HUES6 (cell line): Measurements from ENCODE around the gene PEAK1.

ENCODE experiments used
- H3K27ac ChIP-seq: 2 replicates; pipeline ENCODE4 v1.7.0; 2013; ENCODE audit warnings: low read depth, mild to moderate bottlenecking, low read length, inconsistent platforms
- H3K27me3 ChIP-seq: 2 replicates; pipeline ENCODE4 v1.6.1; 2013; ENCODE audit warnings: low read length; ENCODE audit not compliant: control insufficient read depth, insufficient read depth
- H3K36me3 ChIP-seq: 2 replicates; pipeline ENCODE4 v1.6.1; 2013; ENCODE audit warnings: low read length; ENCODE audit not compliant: control insufficient read depth, insufficient read depth
- H3K4me1 ChIP-seq: 2 replicates; pipeline ENCODE4 v1.6.1; 2013; ENCODE audit warnings: low read length; ENCODE audit not compliant: control insufficient read depth, insufficient read depth
- H3K4me3 ChIP-seq: 2 replicates; pipeline ENCODE4 v1.5.1; 2013; ENCODE audit warnings: low read depth, low read length
- H3K9ac ChIP-seq: one replicate; pipeline ENCODE4 v1.6.1; 2013; ENCODE audit warnings: mild to moderate bottlenecking, low read length
- H3K9me3 ChIP-seq: 2 replicates; pipeline ENCODE4 v1.6.1; 2013; ENCODE audit warnings: low read depth, low read length; ENCODE audit not compliant: control insufficient read depth, insufficient read depth

PEAK1 gene

GRCh38 chr15:77104155-77104554 lies 315.7 kb downstream of the PEAK1 start:
- Histone ChIP-seq H3K4me3 (no peak overlapping the region), H3K27ac (no peak overlapping the region), H3K4me1 (0 out of 2 replicates have a peak, but pooled peaks cover 3% of the 10 kb centered on the region), H3K9ac (no peak overlapping the region), H3K36me3 (no peaks in the 10 kb centered on the region), H3K9me3 (no peaks in the 10 kb centered on the region), H3K27me3 (no peaks in the 10 kb centered on the region)

DNA sequence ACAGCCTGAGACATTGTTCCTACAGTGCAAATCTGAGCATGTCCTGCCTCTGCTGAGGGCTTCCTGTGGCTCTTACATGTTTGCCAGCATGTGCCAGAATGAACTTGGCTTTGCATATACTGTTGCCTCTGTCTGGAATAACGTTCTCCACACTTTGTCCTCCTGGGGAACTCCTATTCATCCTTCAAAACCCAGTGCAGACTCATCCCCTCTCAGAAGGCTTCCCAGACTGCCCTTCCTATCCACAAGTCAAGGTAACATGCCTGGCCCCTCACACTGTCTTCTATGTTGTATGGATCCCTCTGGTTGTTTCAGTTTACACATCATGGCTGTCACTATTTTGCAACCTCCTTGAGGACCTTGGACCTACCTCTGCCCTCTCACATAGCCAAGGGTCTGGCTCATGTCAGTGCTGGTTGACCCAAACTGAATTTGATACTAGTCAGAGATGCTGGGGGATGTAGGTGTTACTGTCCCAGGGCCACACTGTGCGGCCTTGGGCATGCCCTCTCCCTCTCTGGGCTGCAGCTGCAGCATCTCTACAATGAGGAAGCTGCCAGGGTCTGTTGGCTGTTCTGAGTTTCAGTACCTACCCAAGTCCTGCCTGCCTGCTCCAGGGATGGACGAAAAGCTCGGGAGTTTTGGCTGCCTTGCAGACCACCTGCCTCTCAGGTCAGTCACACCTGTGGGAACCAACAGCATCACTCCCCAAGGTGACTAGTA lies 320.0 kb downstream of the PEAK1 start:
- H3K36me3 ChIP-seq = no peaks in the 10 kb centered on the region
- H3K27ac ChIP-seq = no peak overlapping the region
- no peak overlapping the region for H3K9ac ChIP-seq
- no peaks in the 10 kb centered on the region for H3K9me3 ChIP-seq
- H3K4me1 ChIP-seq = no peaks in the 10 kb centered on the region
- no peaks in the 10 kb centered on the region for H3K27me3 ChIP-seq
- H3K4me3 ChIP-seq = no peak overlapping the region

GRCh38 chr15:77098572-77098971 lies 321.3 kb downstream of the PEAK1 start:
- no peaks in the 10 kb centered on the region for H3K9me3 ChIP-seq
- H3K27me3 ChIP-seq = no peaks in the 10 kb centered on the region
- no peak overlapping the region for H3K4me3 ChIP-seq
- no peak overlapping the region for H3K9ac ChIP-seq
- no peak overlapping the region for H3K27ac ChIP-seq
- H3K4me1 ChIP-seq = no peaks in the 10 kb centered on the region
- no peaks in the 10 kb centered on the region for H3K36me3 ChIP-seq

GRCh38 chr15:77097921-77098320 lies 322.0 kb downstream of the PEAK1 start:
- Histone ChIP-seq H3K4me1 (no peaks in the 10 kb centered on the region), H3K9me3 (no peaks in the 10 kb centered on the region), H3K27me3 (no peaks in the 10 kb centered on the region), H3K36me3 (no peaks in the 10 kb centered on the region), H3K27ac (no peak overlapping the region), H3K9ac (no peak overlapping the region), H3K4me3 (no peak overlapping the region)

DNA sequence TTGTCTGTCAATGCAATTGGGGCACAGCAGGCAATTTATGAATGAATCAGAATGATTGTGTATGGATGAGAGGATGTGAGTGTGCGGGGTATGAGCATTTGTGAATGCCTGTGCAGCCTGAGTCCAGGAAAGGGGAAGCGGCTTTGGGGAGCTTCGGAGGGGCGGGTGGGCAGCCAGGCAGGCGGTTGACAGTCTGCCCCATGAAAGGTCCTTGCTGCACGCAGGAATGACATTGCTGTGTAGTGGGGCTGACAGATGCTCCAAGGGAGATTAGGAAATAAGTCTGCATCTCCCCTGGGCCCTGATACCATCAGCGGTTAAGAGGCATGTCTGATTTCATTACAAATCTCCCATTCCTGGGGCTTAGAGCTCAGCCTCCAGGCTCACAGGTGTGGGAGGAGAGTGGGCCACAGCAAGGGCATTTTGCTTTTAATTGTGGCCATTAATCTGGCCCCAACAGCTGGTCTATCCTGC lies 322.6 kb downstream of the PEAK1 start:
- H3K36me3 ChIP-seq = no peaks in the 10 kb centered on the region
- no peaks in the 10 kb centered on the region for H3K9me3 ChIP-seq

GRCh38 chr15:77096541-77096940 lies 323.4 kb downstream of the PEAK1 start:
- Histone ChIP-seq H3K4me1 (no peaks in the 10 kb centered on the region), H3K9ac (no peak overlapping the region), H3K9me3 (no peaks in the 10 kb centered on the region), H3K36me3 (no peaks in the 10 kb centered on the region), H3K27me3 (no peaks in the 10 kb centered on the region), H3K4me3 (no peak overlapping the region), H3K27ac (no peak overlapping the region)

More for the DNA sequence above, 322.6 kb downstream of the PEAK1 start:
- no peaks in the 10 kb centered on the region for H3K4me1 ChIP-seq
- H3K4me3 ChIP-seq = no peak overlapping the region
- H3K9ac ChIP-seq = no peak overlapping the region
- no peaks in the 10 kb centered on the region for H3K27me3 ChIP-seq
- no peak overlapping the region for H3K27ac ChIP-seq

DNA sequence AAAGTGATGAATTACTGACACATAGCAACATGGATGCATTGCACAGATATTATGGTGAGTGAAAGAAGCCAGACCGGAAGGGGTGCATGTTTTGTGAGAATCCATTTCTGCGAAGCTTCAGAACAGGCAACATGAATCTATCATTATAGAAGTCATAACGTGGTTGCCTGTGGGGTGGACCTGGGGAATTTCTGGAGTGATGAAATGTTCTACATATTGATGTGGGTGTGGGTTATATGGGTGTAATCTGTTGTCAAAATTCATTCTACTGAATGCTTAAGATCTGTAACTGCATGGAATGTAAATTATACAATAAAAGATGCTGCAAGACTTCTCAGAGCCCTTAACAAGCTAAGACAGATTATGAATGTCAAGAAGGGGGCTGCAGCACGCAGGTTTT lies 323.8 kb downstream of the PEAK1 start:
- Histone ChIP-seq H3K9ac (no peak overlapping the region), H3K36me3 (no peaks in the 10 kb centered on the region), H3K4me3 (no peak overlapping the region), H3K4me1 (no peaks in the 10 kb centered on the region), H3K27ac (no peak overlapping the region), H3K27me3 (no peaks in the 10 kb centered on the region), H3K9me3 (no peaks in the 10 kb centered on the region)

DNA sequence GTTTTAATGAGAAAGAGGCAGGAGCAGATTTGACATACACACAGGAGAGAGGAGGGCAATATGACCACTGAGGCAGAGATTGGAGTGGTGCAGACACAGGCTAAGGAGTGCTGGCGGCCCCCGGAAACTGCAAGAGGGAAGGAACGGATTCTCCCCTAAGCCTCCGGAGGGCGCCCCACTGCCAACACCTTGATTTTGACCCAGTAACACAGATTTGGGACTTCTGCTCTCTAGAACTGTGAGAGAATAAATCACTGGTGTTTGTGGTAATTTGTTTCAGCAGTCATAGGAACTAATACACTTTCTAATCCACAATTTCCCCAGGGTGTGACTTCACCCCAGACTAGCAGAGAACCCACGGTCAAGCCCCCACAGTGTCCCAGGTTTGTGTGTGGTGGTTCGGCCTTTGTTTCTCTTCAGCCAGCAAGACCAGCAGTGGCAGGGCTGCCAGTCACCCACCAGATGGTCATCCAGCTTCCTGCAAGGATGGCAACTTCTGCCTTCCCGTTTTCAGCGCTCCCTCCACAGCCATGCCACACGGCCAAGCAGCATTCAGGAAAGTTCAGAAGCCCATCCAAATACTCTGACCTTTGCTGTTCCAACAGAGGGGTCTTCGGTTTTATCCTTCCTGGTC lies 325.4 kb downstream of the PEAK1 start:
- H3K4me1 ChIP-seq = no peaks in the 10 kb centered on the region
- H3K27me3 ChIP-seq = no peaks in the 10 kb centered on the region
- H3K27ac ChIP-seq = no peak overlapping the region
- no peaks in the 10 kb centered on the region for H3K36me3 ChIP-seq
- no peak overlapping the region for H3K9ac ChIP-seq
- no peaks in the 10 kb centered on the region for H3K9me3 ChIP-seq
- no peak overlapping the region for H3K4me3 ChIP-seq

GRCh38 chr15:77093436-77093835 lies 326.5 kb downstream of the PEAK1 start:
- no peaks in the 10 kb centered on the region for H3K36me3 ChIP-seq
- H3K4me1 ChIP-seq = no peaks in the 10 kb centered on the region
- H3K9me3 ChIP-seq = no peaks in the 10 kb centered on the region
- no peak overlapping the region for H3K9ac ChIP-seq
- H3K4me3 ChIP-seq = no peak overlapping the region
- H3K27me3 ChIP-seq = no peaks in the 10 kb centered on the region
- H3K27ac ChIP-seq = no peak overlapping the region

- no peak overlapping the region for H3K9ac ChIP-seq
- H3K36me3 ChIP-seq = no peaks in the 10 kb centered on the region
- H3K27me3 ChIP-seq = no peaks in the 10 kb centered on the region
- H3K4me1 ChIP-seq = no peaks in the 10 kb centered on the region
- no peaks in the 10 kb centered on the region for H3K9me3 ChIP-seq
- no peak overlapping the region for H3K27ac ChIP-seq
- H3K4me3 ChIP-seq = no peak overlapping the region
These were observed 328.8 kb downstream of the PEAK1 start for GRCh38 chr15:77091097-77091496.

GRCh38 chr15:77087213-77087612 lies 332.7 kb downstream of the PEAK1 start:
- Histone ChIP-seq H3K4me3 (no peak overlapping the region), H3K27ac (no peak overlapping the region), H3K9me3 (no peaks in the 10 kb centered on the region), H3K4me1 (no peaks in the 10 kb centered on the region), H3K36me3 (no peaks in the 10 kb centered on the region), H3K27me3 (no peaks in the 10 kb centered on the region), H3K9ac (no peak overlapping the region)
